Mesenchymal stem cell (in vitro differentiated cells and primary cell): ENCODE data around the gene NAB2.

ENCODE experiments used
- DNase-seq: peaks from one replicate; pipeline ENCODE4 v3.0.0-alpha.2; 2013
- H2AFZ ChIP-seq: one replicate; pipeline ENCODE4 v1.6.1; 2013; ENCODE audit warnings: low read depth, mild to moderate bottlenecking, control low read depth, inconsistent platforms, low read length, moderate library complexity
- H2AK5ac ChIP-seq: 2 replicates; pipeline ENCODE4 v1.6.1; 2013; ENCODE audit warnings: low read length, moderate library complexity, mild to moderate bottlenecking, inconsistent platforms; ENCODE audit not compliant: severe bottlenecking
- H2BK120ac ChIP-seq: one replicate; pipeline ENCODE4 v1.6.1; 2013; ENCODE audit warnings: low read depth, mild to moderate bottlenecking, inconsistent platforms, low read length, moderate library complexity
- H2BK12ac ChIP-seq, 2 experiments: one replicate each; pipeline ENCODE4 v1.6.1; 2013; ENCODE audit warnings: inconsistent platforms in 2 of 2, low read length in 2 of 2, mild to moderate bottlenecking in 2 of 2, moderate library complexity in 2 of 2, control low read depth in 1 of 2
- H2BK15ac ChIP-seq: one replicate; pipeline ENCODE4 v1.6.1; 2013; ENCODE audit warnings: mild to moderate bottlenecking, low read depth, inconsistent platforms; ENCODE audit not compliant: poor library complexity, severe bottlenecking
- H2BK5ac ChIP-seq: 2 replicates; pipeline ENCODE4 v1.6.1; 2013; ENCODE audit warnings: low read depth, mild to moderate bottlenecking, low read length, control low read depth, inconsistent platforms; ENCODE audit not compliant: poor library complexity, severe bottlenecking
- H3K14ac ChIP-seq, 2 experiments: one replicate each; pipeline ENCODE4 v1.6.1; 2013; ENCODE audit warnings: inconsistent platforms in 2 of 2, low read length in 2 of 2, control low read depth in 1 of 2, mild to moderate bottlenecking in 1 of 2, moderate library complexity in 1 of 2
- H3K18ac ChIP-seq, 2 experiments: one replicate each; pipeline ENCODE4 v1.6.1; 2013; ENCODE audit warnings: inconsistent platforms in 2 of 2, low read length in 2 of 2, control low read depth in 1 of 2, low read depth in 1 of 2, mild to moderate bottlenecking in 1 of 2
- H3K23ac ChIP-seq, 2 experiments: one replicate each; pipeline ENCODE4 v1.6.1; 2013; ENCODE audit warnings: inconsistent platforms in 2 of 2, low read length in 2 of 2, mild to moderate bottlenecking in 2 of 2, moderate library complexity in 2 of 2, control low read depth in 1 of 2
- H3K27ac ChIP-seq: 2 replicates; pipeline ENCODE4 v1.5.1; 2013; ENCODE audit warnings: mild to moderate bottlenecking, moderate library complexity, low read length, control low read depth, inconsistent platforms; ENCODE audit not compliant: poor library complexity, severe bottlenecking
- H3K27me3 ChIP-seq, 2 experiments: 2 replicates each; pipeline versions ENCODE4 v1.6.1 to v1.7.0; 2013; ENCODE audit warnings: low read length in 2 of 2, mild to moderate bottlenecking in 2 of 2, moderate library complexity in 2 of 2, control low read depth in 1 of 2, inconsistent platforms in 1 of 2; ENCODE audit not compliant: control insufficient read depth in 1 of 2, insufficient read depth in 1 of 2
- H3K36me3 ChIP-seq, 2 experiments: 2 replicates each; pipeline versions ENCODE4 v1.6.1 to v1.7.0; 2013; ENCODE audit warnings: low read length in 2 of 2, control low read depth in 1 of 2, inconsistent platforms in 1 of 2, low read depth in 1 of 2, mild to moderate bottlenecking in 1 of 2; ENCODE audit not compliant: insufficient read depth in 2 of 2, control insufficient read depth in 1 of 2
- H3K4ac ChIP-seq, 2 experiments: one replicate each; pipeline ENCODE4 v1.6.1; 2013; ENCODE audit warnings: inconsistent platforms in 2 of 2, low read length in 2 of 2, mild to moderate bottlenecking in 2 of 2, moderate library complexity in 2 of 2, control low read depth in 1 of 2, low read depth in 1 of 2
- H3K4me1 ChIP-seq: 2 replicates; pipeline ENCODE4 v1.6.1; 2013; ENCODE audit warnings: low read depth, low read length, control low read depth; ENCODE audit not compliant: control insufficient read depth, insufficient read depth
- H3K4me2 ChIP-seq: 2 replicates; pipeline ENCODE4 v1.6.1; 2013; ENCODE audit warnings: low read length, mild to moderate bottlenecking, inconsistent platforms; ENCODE audit not compliant: poor library complexity, severe bottlenecking
- H3K4me3 ChIP-seq, 2 experiments: 2 replicates each; pipeline versions ENCODE4 v1.5.1 to v1.7.0; 2013; ENCODE audit warnings: low read length in 2 of 2, mild to moderate bottlenecking in 2 of 2, control low read depth in 1 of 2, low read depth in 1 of 2; ENCODE audit not compliant: insufficient read depth in 1 of 2
- H3K79me1 ChIP-seq: replicated peaks from 2 replicates; pipeline ENCODE4 v1.6.1; 2013; ENCODE audit warnings: mild to moderate bottlenecking, control low read depth, low read length, inconsistent platforms; ENCODE audit not compliant: poor library complexity, severe bottlenecking
- H3K9ac ChIP-seq: 2 replicates; pipeline ENCODE4 v1.7.0; 2013; ENCODE audit warnings: mild to moderate bottlenecking, low read length, moderate library complexity
- H3K9me3 ChIP-seq: 2 replicates; pipeline ENCODE4 v1.7.0; 2013; ENCODE audit warnings: mild to moderate bottlenecking, low read length; ENCODE audit not compliant: control insufficient read depth
- H4K8ac ChIP-seq: one replicate; pipeline ENCODE4 v1.6.1; 2013; ENCODE audit warnings: inconsistent platforms, mild to moderate bottlenecking, low read length, moderate library complexity
- H4K91ac ChIP-seq: one replicate; pipeline ENCODE4 v1.6.1; 2013; ENCODE audit warnings: mild to moderate bottlenecking, low read length, inconsistent platforms
- WGBS: methylation state at CpG from one replicate; pipeline ENCODE4 v1.1.7; 2013; ENCODE audit warnings: mixed read lengths; 5-methylcytosine and 5-hydroxymethylcytosine counted together

Gene NAB2

GRCh38 chr12:57046947-57047890, 41.7 kb upstream of the NAB2 start:
- H3K4me3 ChIP-seq = no peak overlapping the region
- H4K8ac ChIP-seq = no peak overlapping the region
- H2BK120ac ChIP-seq = no peak overlapping the region
- H2AK5ac ChIP-seq = no peak overlapping the region
- no peaks in the 10 kb centered on the region for H3K79me1 ChIP-seq
- no peak overlapping the region for H2BK12ac ChIP-seq
- H3K27me3 ChIP-seq = peaks cover 43 to 93% of the 10 kb centered on the region in 2 experiments
- no peak overlapping the region for H3K18ac ChIP-seq
- H3K4me2 ChIP-seq = no peak overlapping the region
- H3K4ac ChIP-seq = no peak overlapping the region
- H3K9me3 ChIP-seq = no peaks in the 10 kb centered on the region
- no peak overlapping the region for H2BK5ac ChIP-seq
- no peak for DNase-seq
- peaks cover 6% of the 10 kb centered on the region for H3K4me1 ChIP-seq
- no peak overlapping the region for H4K91ac ChIP-seq
- H3K14ac ChIP-seq = no peak overlapping the region
- H3K36me3 ChIP-seq = no peaks in the 10 kb centered on the region
- no peak overlapping the region for H2AFZ ChIP-seq
- no peak overlapping the region for H3K23ac ChIP-seq
- no peak overlapping the region for H3K9ac ChIP-seq
- no peak overlapping the region for H3K27ac ChIP-seq
- no peak overlapping the region for H2BK15ac ChIP-seq
- 79% methylated on average over 9 of the region's 10 CpGs for WGBS

DNA sequence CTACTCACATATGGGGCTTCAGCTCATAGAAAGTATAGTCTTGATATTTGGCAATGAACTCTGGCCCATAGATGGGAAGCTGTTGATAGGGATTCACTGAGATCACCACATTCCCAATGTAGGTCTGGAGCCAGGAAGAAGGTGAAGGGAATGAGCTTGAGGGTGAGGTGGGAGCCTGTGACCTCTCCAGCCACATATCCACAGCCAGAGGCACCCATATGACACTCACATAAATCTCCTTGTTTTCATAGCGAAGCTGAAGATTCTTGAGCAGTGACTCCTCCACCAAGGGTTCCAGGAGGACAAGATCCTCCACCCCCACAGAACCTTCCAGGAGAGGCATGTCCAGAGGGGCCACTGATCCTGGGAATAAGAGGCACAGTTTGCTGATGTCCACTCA, 40.9 kb upstream of the NAB2 start:
- Histone ChIP-seq H3K9me3 (no peaks in the 10 kb centered on the region), H2BK120ac (no peak overlapping the region), H2AK5ac (no peak overlapping the region), H4K8ac (no peak overlapping the region), H3K36me3 (no peaks in the 10 kb centered on the region), H3K9ac (no peak overlapping the region), H3K14ac (no peak overlapping the region), H3K27ac (no peak overlapping the region), H3K4me2 (no peak overlapping the region), H4K91ac (no peak overlapping the region), H2AFZ (no peak overlapping the region), H3K4me1 (peaks cover 6% of the 10 kb centered on the region), H3K4me3 (no peak overlapping the region), H3K23ac (no peak overlapping the region), H2BK15ac (no peak overlapping the region), H3K79me1 (no peaks in the 10 kb centered on the region), H2BK5ac (no peak overlapping the region), H3K27me3 (peaks cover 38 to 85% of the 10 kb centered on the region in 2 experiments), H3K18ac (no peak overlapping the region), H3K4ac (no peak overlapping the region), H2BK12ac (no peak overlapping the region)
- no peak for DNase-seq
- 8% methylated on average over 1 of the region's 1 CpG for WGBS

- H3K18ac ChIP-seq = no peak overlapping the region
- no peak overlapping the region for H2AFZ ChIP-seq
- H2BK120ac ChIP-seq = no peak overlapping the region
- no peak overlapping the region for H4K91ac ChIP-seq
- H3K36me3 ChIP-seq = no peaks in the 10 kb centered on the region
- peaks cover 32 to 79% of the 10 kb centered on the region in 2 experiments for H3K27me3 ChIP-seq
- no peak overlapping the region for H2AK5ac ChIP-seq
- H3K14ac ChIP-seq = no peak overlapping the region
- DNase-seq = no peak
- H3K27ac ChIP-seq = no peak overlapping the region
- H2BK12ac ChIP-seq = no peak overlapping the region
- H3K9ac ChIP-seq = no peak overlapping the region
- H3K4me3 ChIP-seq = no peak overlapping the region
- no peak overlapping the region for H2BK15ac ChIP-seq
- WGBS = 90% methylated on average over 1 of the region's 1 CpG
- H3K23ac ChIP-seq = no peak overlapping the region
- H3K79me1 ChIP-seq = no peaks in the 10 kb centered on the region
- no peak overlapping the region for H3K4me2 ChIP-seq
- H3K4me1 ChIP-seq = peaks cover 6% of the 10 kb centered on the region
- H2BK5ac ChIP-seq = no peak overlapping the region
- no peak overlapping the region for H3K4ac ChIP-seq
- H4K8ac ChIP-seq = no peak overlapping the region
- no peaks in the 10 kb centered on the region for H3K9me3 ChIP-seq
Measured at GRCh38 chr12:57048423-57049118, 40.3 kb upstream of the NAB2 start.

GRCh38 chr12:57049119-57049446, 39.8 kb upstream of the NAB2 start:
- H2AFZ ChIP-seq = no peak overlapping the region
- H3K27me3 ChIP-seq = peaks cover 27 to 74% of the 10 kb centered on the region in 2 experiments
- H3K4me1 ChIP-seq = peaks cover 6% of the 10 kb centered on the region
- 100% methylated on average over 4 of the region's 4 CpGs for WGBS
- H3K4ac ChIP-seq = no peak overlapping the region
- H2BK120ac ChIP-seq = no peak overlapping the region
- H3K9me3 ChIP-seq = no peaks in the 10 kb centered on the region
- H3K4me2 ChIP-seq = no peak overlapping the region
- H3K36me3 ChIP-seq = no peaks in the 10 kb centered on the region
- no peak overlapping the region for H2BK5ac ChIP-seq
- H3K27ac ChIP-seq = no peak overlapping the region
- H4K91ac ChIP-seq = no peak overlapping the region
- no peak overlapping the region for H2AK5ac ChIP-seq
- H3K4me3 ChIP-seq = no peak overlapping the region
- DNase-seq = no peak
- H2BK12ac ChIP-seq = no peak overlapping the region
- no peaks in the 10 kb centered on the region for H3K79me1 ChIP-seq
- H3K18ac ChIP-seq = no peak overlapping the region
- H3K14ac ChIP-seq = no peak overlapping the region
- no peak overlapping the region for H2BK15ac ChIP-seq
- H3K23ac ChIP-seq = no peak overlapping the region
- H3K9ac ChIP-seq = no peak overlapping the region
- H4K8ac ChIP-seq = no peak overlapping the region
